Endothelial cell of umbilical vein (primary cell): ENCODE measurements around the gene AFF1.

Experiments
- CTCF ChIP-seq, 2 donors: IDR thresholded peaks; 1 replicate in 1 of 2; 2 replicates in 1 of 2; pipeline ENCODE4 v1.5.1; 2011; ENCODE audit warnings: low read length in 2 of 2, mild to moderate bottlenecking in 2 of 2, moderate library complexity in 2 of 2, control low read depth in 1 of 2, inconsistent platforms in 1 of 2, low read depth in 1 of 2; ENCODE audit not compliant: insufficient read depth in 1 of 2; ENCODE audit errors: extremely low read depth in 1 of 2
- EZH2 ChIP-seq: IDR thresholded peaks from 2 replicates; pipeline ENCODE4 v1.6.1; 2012; ENCODE audit warnings: borderline replicate concordance, low read depth, mild to moderate bottlenecking, moderate library complexity, low read length, inconsistent platforms; ENCODE audit not compliant: severe bottlenecking
- FOS ChIP-seq: IDR thresholded peaks from 2 replicates; pipeline ENCODE4 v1.6.1; 2011; ENCODE audit warnings: mild to moderate bottlenecking, low read length, moderate library complexity, borderline replicate concordance; ENCODE audit not compliant: insufficient read depth
- GATA2 ChIP-seq: IDR thresholded peaks from 2 replicates; pipeline ENCODE4 v1.7.0; 2011; ENCODE audit warnings: low read depth, mild to moderate bottlenecking, moderate library complexity, mixed read lengths, low read length; ENCODE audit not compliant: insufficient read length, insufficient read depth
- JUN ChIP-seq: IDR thresholded peaks from 2 replicates; pipeline ENCODE4 v1.6.1; 2011; ENCODE audit warnings: borderline replicate concordance, low read depth; ENCODE audit not compliant: insufficient read length, insufficient read depth
- MAX ChIP-seq: IDR thresholded peaks from 2 replicates; pipeline ENCODE4 v1.6.1; 2011; ENCODE audit not compliant: insufficient read depth, insufficient read length
- MYC ChIP-seq: IDR thresholded peaks from one replicate; pipeline ENCODE4 v1.6.1; 2011; ENCODE audit warnings: mild to moderate bottlenecking, low read depth, low read length
- POLR2A ChIP-seq: IDR thresholded peaks from 2 replicates; pipeline ENCODE4 v1.6.1; 2012; ENCODE audit warnings: low read depth, mild to moderate bottlenecking, control low read depth, low read length
- POLR2AphosphoS5 ChIP-seq: IDR thresholded peaks from 2 replicates; pipeline ENCODE4 v1.6.1; 2012; ENCODE audit warnings: low read depth, mild to moderate bottlenecking, control low read depth, low read length, moderate library complexity; ENCODE audit not compliant: insufficient read depth

- no peak for TF ChIP-seq EZH2
- no peak for TF ChIP-seq CTCF (IDR thresholded peaks at IDR 0.05; ENCODE audit: extremely low read depth in 1 of 2, insufficient read depth in 1 of 2, low read depth in 1 of 2, low read length in 2 of 2)
- TF ChIP-seq JUN = no peak
- TF ChIP-seq MAX = no peak
- no peak for TF ChIP-seq POLR2AphosphoS5
- TF ChIP-seq POLR2A = no peak
- no peak for TF ChIP-seq MYC
- no peak for TF ChIP-seq FOS
- no peak for TF ChIP-seq GATA2
These were observed 26.3 kb downstream of the AFF1 start for GRCh38 chr4:86961116-86961515.
